Activated CD4-positive, alpha-beta T cell treated with anti-CD3 and anti-CD28 coated beads, Interleukin-2, amount 10 ng/mL, durations not matched to agents 7 days and 5 days (primary cell): ENCODE data around the gene EML3. TPM values are rescaled to one million over a fixed set of nuclear protein-coding genes. Genes with fewer than 3 reads are reported as not detected.
"Not testable (repeated sequence)": the region's sequence is repeated elsewhere in the genome, so short reads cannot be mapped to it uniquely, and the experiment has no call there.

ENCODE experiments used
- CTCF ChIA-PET: fragments of 350-600 bp; sonication (Branson Sonifier 250); formaldehyde crosslinking; loops from one replicate; lab custom pipeline; 2021; ENCODE audit warnings: antibody characterized with exemption; lab: Charles Lee
- POLR2A ChIA-PET: fragments of 350-600 bp; sonication (Branson Sonifier 250); formaldehyde crosslinking; loops from one replicate; lab custom pipeline; 2021; ENCODE audit warnings: antibody characterized with exemption; lab: Charles Lee
- DNase-seq: peaks from one replicate; pipeline ENCODE4 v3.0.0-alpha.2; 2020
- H3K27ac Mint-ChIP-seq: one replicate; pipeline ENCODE4 v1.8.0; 2021; ENCODE audit warnings: mild to moderate bottlenecking, moderate library complexity, mixed read lengths
- H3K27me3 Mint-ChIP-seq: one replicate; pipeline ENCODE4 v1.8.0; 2021; ENCODE audit warnings: mixed read lengths
- H3K36me3 Mint-ChIP-seq: one replicate; pipeline ENCODE4 v1.8.0; 2021; ENCODE audit warnings: low read depth, mixed read lengths
- H3K4me1 Mint-ChIP-seq: one replicate; pipeline ENCODE4 v1.8.0; 2021; ENCODE audit warnings: mixed read lengths
- H3K4me3 Mint-ChIP-seq: one replicate; pipeline ENCODE4 v1.8.0; 2021; ENCODE audit warnings: mild to moderate bottlenecking, moderate library complexity, mixed read lengths
- H3K9me3 Mint-ChIP-seq: one replicate; pipeline ENCODE4 v1.8.0; 2021; ENCODE audit warnings: mixed read lengths
- total RNA-seq, 2 experiments: library from RNA; stranded (reverse); gene quantifications; one replicate each; pipeline ENCODE4 v1.2.3, GENCODE V29; 2021

EML3 gene
- total RNA-seq, 2 experiments from 2014 or later, result 137 to 144 TPM

- Mint-ChIP-seq H3K27ac (peak overlapping the region; percentile 42), H3K27me3 (no peaks in the 10 kb centered on the region), H3K36me3 (peaks cover 51% of the 10 kb centered on the region), H3K4me1 (peaks cover 51% of the 10 kb centered on the region), H3K9me3 (no peaks in the 10 kb centered on the region), H3K4me3 (no peak overlapping the region)
- DNase-seq, result no peak
- ChIA-PET CTCF (interaction anchor here (0.8 to 5.1 kb wide), 3 partner anchors 22 to 141 kb away, joined by 3 to 18 read pairs (median 3); no protein-coding TSS in a partner anchor), POLR2A (interaction anchor here (0.6 kb wide), 1 partner anchor 131 kb away, joined by 3 read pairs; no protein-coding TSS in a partner anchor)
Measured at GRCh38 chr11:62565100-62565802, 47.3 kb downstream of the EML3 start.

- DNase-seq, H3K27me3 Mint-ChIP-seq, H3K4me3 Mint-ChIP-seq, POLR2A ChIA-PET, H3K9me3 Mint-ChIP-seq: not testable (repeated sequence)
- CTCF ChIA-PET, result interaction anchor here (1.0 to 11.8 kb wide), 8 partner anchors 9 to 167 kb away, joined by 3 to 85 read pairs (median 6); partner anchors contain the start of genes AHNAK, BSCL2, GNG3 and MTA2
- Mint-ChIP-seq H3K36me3 (peaks cover 57% of the 10 kb centered on the region), H3K4me1 (peaks cover 63% of the 10 kb centered on the region), H3K27ac (peak overlapping the region; percentile 52)
Measured at GRCh38 chr11:62561677-62562230, 50.8 kb downstream of the EML3 start.

- DNase-seq, result peak; percentile 83
- H3K27me3 Mint-ChIP-seq, result no peaks in the 10 kb centered on the region
- H3K4me3 Mint-ChIP-seq, result no peak overlapping the region
- H3K27ac Mint-ChIP-seq, result peak overlapping the region; percentile 25
- H3K36me3 Mint-ChIP-seq, result peaks cover 48% of the 10 kb centered on the region
- H3K9me3 Mint-ChIP-seq, result no peaks in the 10 kb centered on the region
- H3K4me1 Mint-ChIP-seq, result peaks cover 66% of the 10 kb centered on the region
- ChIA-PET CTCF (interaction anchor here (0.5 to 11.8 kb wide), 12 partner anchors 9 to 165 kb away, joined by 3 to 85 read pairs (median 6); partner anchors contain the start of genes AHNAK, BSCL2, C11orf98 and CSKMT), POLR2A (interaction anchor here (0.7 to 0.8 kb wide), 2 partner anchors 16 to 136 kb away, joined by 3 read pairs; no protein-coding TSS in a partner anchor)
Measured at GRCh38 chr11:62560566-62561103, 51.9 kb downstream of the EML3 start.

- Mint-ChIP-seq H3K4me1 (peaks cover 73% of the 10 kb centered on the region), H3K36me3 (peaks cover 45% of the 10 kb centered on the region), H3K27ac (peak overlapping the region; percentile 99)
- POLR2A ChIA-PET, result interaction anchor here (0.6 to 0.8 kb wide), 3 partner anchors 15 to 135 kb away, joined by 3 read pairs; partner anchors contain the start of genes C11orf98 and CSKMT
- not testable (repeated sequence) for DNase-seq, H3K4me3 Mint-ChIP-seq, H3K9me3 Mint-ChIP-seq, H3K27me3 Mint-ChIP-seq
- CTCF ChIA-PET, result interaction anchor here (0.6 to 11.8 kb wide), 11 partner anchors 8 to 190 kb away, joined by 3 to 85 read pairs (median 4); partner anchors contain the start of genes AHNAK, BSCL2, GNG3 and TUT1
Measured at GRCh38 chr11:62559626-62560025, 52.9 kb downstream of the EML3 start.

GRCh38 chr11:62559204-62559603 lies 53.4 kb downstream of the EML3 start:
- no peaks in the 10 kb centered on the region for H3K9me3 Mint-ChIP-seq
- peaks cover 45% of the 10 kb centered on the region for H3K36me3 Mint-ChIP-seq
- no peak for DNase-seq
- ChIA-PET CTCF (interaction anchor here (0.6 to 11.8 kb wide), 7 partner anchors 8 to 190 kb away, joined by 3 to 85 read pairs (median 4); partner anchors contain the start of genes AHNAK and TUT1), POLR2A (interaction anchor here (0.6 to 1.1 kb wide), 3 partner anchors 13 to 106 kb away, joined by 3 to 4 read pairs (median 3); partner anchors contain the start of genes AHNAK, C11orf98 and CSKMT)
- no peaks in the 10 kb centered on the region for H3K27me3 Mint-ChIP-seq
- H3K27ac Mint-ChIP-seq, result peak overlapping the region; percentile 99
- no peak overlapping the region for H3K4me3 Mint-ChIP-seq
- H3K4me1 Mint-ChIP-seq, result peaks cover 77% of the 10 kb centered on the region

GRCh38 chr11:62558669-62559068 lies 53.9 kb downstream of the EML3 start:
- H3K36me3 Mint-ChIP-seq, result peaks cover 42% of the 10 kb centered on the region
- DNase-seq, result no peak
- no peaks in the 10 kb centered on the region for H3K27me3 Mint-ChIP-seq
- no peaks in the 10 kb centered on the region for H3K9me3 Mint-ChIP-seq
- no peak overlapping the region for H3K4me3 Mint-ChIP-seq
- CTCF ChIA-PET, result interaction anchor here (0.9 to 11.8 kb wide), 5 partner anchors 8 to 136 kb away, joined by 3 to 85 read pairs (median 4); partner anchors contain the start of genes AHNAK and TUT1
- peak overlapping the region; percentile 99 for H3K27ac Mint-ChIP-seq
- peaks cover 80% of the 10 kb centered on the region for H3K4me1 Mint-ChIP-seq
- POLR2A ChIA-PET, result interaction anchor here (1.1 kb wide), 1 partner anchor 12 kb away, joined by 4 read pairs; the partner anchor contains the start of gene AHNAK

- Mint-ChIP-seq H3K4me3 (peak overlapping the region; percentile 75), H3K27me3 (no peaks in the 10 kb centered on the region), H3K27ac (peak overlapping the region; percentile 99), H3K4me1 (peaks cover 92% of the 10 kb centered on the region), H3K9me3 (no peaks in the 10 kb centered on the region), H3K36me3 (peaks cover 36% of the 10 kb centered on the region)
- peak; percentile 87 for DNase-seq
- ChIA-PET CTCF (interaction anchor here (0.6 to 11.8 kb wide), 11 partner anchors 12 to 324 kb away, joined by 3 to 85 read pairs (median 3); partner anchors contain the start of genes AHNAK, SLC3A2 and TUT1), POLR2A (interaction anchor here (0.6 to 1.5 kb wide), 5 partner anchors 13 to 45 kb away, joined by 3 to 7 read pairs (median 5); partner anchors contain the start of genes EEF1G, MTA2 and TUT1)
Measured at GRCh38 chr11:62556875-62557631, 55.5 kb downstream of the EML3 start.

GRCh38 chr11:62556108-62556874 lies 56.3 kb downstream of the EML3 start:
- H3K36me3 Mint-ChIP-seq, result peaks cover 31% of the 10 kb centered on the region

GRCh38 chr11:62555464-62556107 lies 57.0 kb downstream of the EML3 start:
- H3K4me3 Mint-ChIP-seq, result peak overlapping the region; percentile 75
- H3K4me1 Mint-ChIP-seq, result peaks cover 96% of the 10 kb centered on the region
- peak overlapping the region; percentile 99 for H3K27ac Mint-ChIP-seq
- ChIA-PET POLR2A (interaction anchor here (1.3 kb wide), 1 partner anchor 9 kb away, joined by 5 read pairs; the partner anchor contains the start of gene AHNAK), CTCF (interaction anchor here (0.6 to 11.8 kb wide), 7 partner anchors 12 to 1651 kb away, joined by 3 to 85 read pairs (median 6); partner anchors contain the start of genes AHNAK, FERMT3 and TUT1)
- peak; percentile 82 for DNase-seq
- no peaks in the 10 kb centered on the region for H3K27me3 Mint-ChIP-seq
- no peaks in the 10 kb centered on the region for H3K9me3 Mint-ChIP-seq
- H3K36me3 Mint-ChIP-seq, result peaks cover 28% of the 10 kb centered on the region

More at GRCh38 chr11:62556108-62556874, 56.3 kb downstream of the EML3 start:
- Mint-ChIP-seq H3K27me3 (no peaks in the 10 kb centered on the region), H3K27ac (peak overlapping the region; percentile 99), H3K4me1 (peaks cover 95% of the 10 kb centered on the region), H3K4me3 (peak overlapping the region; percentile 75), H3K9me3 (no peaks in the 10 kb centered on the region)
- POLR2A ChIA-PET, result interaction anchor here (1.1 to 1.5 kb wide), 4 partner anchors 9 to 35 kb away, joined by 3 to 7 read pairs (median 5); partner anchors contain the start of genes AHNAK, EEF1G and TUT1
- CTCF ChIA-PET, result interaction anchor here (0.7 to 11.8 kb wide), 9 partner anchors 13 to 166 kb away, joined by 3 to 85 read pairs (median 5); partner anchors contain the start of genes AHNAK and TUT1
- peak; percentile 92 for DNase-seq
